ENCODE measurements around the gene CRX.

DNA sequence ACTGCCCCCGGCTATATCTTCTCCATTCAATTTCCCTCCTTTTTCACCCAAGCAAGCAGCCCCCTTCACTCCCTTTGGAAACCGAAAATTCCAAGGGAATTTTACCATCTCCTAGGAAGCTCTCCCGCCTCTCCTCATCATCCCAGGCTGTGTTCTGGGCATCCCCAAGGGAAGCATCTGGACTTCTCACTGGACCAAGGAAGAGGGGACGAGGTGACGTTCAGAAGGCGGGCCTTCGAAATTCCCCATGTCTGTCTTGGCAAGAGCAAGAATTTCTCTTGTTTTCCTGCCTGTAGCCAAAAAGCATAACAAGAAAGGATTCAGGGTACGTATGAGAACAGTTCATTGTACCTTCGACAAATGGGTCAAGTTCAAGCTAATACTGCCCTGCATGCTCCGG is 43.4 kb downstream of the CRX start:
- TF ChIP-seq, protein P1, sequence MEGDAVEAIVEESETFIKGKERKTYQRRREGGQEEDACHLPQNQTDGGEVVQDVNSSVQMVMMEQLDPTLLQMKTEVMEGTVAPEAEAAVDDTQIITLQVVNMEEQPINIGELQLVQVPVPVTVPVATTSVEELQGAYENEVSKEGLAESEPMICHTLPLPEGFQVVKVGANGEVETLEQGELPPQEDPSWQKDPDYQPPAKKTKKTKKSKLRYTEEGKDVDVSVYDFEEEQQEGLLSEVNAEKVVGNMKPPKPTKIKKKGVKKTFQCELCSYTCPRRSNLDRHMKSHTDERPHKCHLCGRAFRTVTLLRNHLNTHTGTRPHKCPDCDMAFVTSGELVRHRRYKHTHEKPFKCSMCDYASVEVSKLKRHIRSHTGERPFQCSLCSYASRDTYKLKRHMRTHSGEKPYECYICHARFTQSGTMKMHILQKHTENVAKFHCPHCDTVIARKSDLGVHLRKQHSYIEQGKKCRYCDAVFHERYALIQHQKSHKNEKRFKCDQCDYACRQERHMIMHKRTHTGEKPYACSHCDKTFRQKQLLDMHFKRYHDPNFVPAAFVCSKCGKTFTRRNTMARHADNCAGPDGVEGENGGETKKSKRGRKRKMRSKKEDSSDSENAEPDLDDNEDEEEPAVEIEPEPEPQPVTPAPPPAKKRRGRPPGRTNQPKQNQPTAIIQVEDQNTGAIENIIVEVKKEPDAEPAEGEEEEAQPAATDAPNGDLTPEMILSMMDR (IDR thresholded peaks at IDR 0.05): no peak
- no peak for TF ChIP-seq POLR2A (IDR thresholded peaks at IDR 0.05)

All from sigmoid colon (tissue), 3 donors.